GM12874 (cell line): Measurements from ENCODE around the gene RNF114.

Source experiments
- CTCF ChIP-seq: IDR thresholded peaks from 2 replicates; pipeline ENCODE4 v1.5.1; 2011; ENCODE audit warnings: low read depth, mild to moderate bottlenecking, control low read depth, low read length, moderate library complexity; ENCODE audit not compliant: insufficient read depth

Gene RNF114

GRCh38 chr20:49985617-49986016 lies 49.4 kb downstream of the RNF114 start:
- no peak for TF ChIP-seq CTCF

GRCh38 chr20:49986049-49986448 lies 49.9 kb downstream of the RNF114 start:
- TF ChIP-seq CTCF = no peak

GRCh38 chr20:49987015-49987867 lies 51.0 kb downstream of the RNF114 start:
- no peak for TF ChIP-seq CTCF

- no peak for TF ChIP-seq CTCF
Observed at GRCh38 chr20:49987868-49988690, 51.9 kb downstream of the RNF114 start.

GRCh38 chr20:49989234-49990065 lies 53.3 kb downstream of the RNF114 start:
- TF ChIP-seq CTCF = no peak

GRCh38 chr20:49990271-49990720 lies 54.1 kb downstream of the RNF114 start:
- TF ChIP-seq CTCF = no peak

- no peak for TF ChIP-seq CTCF
Observed at GRCh38 chr20:49993301-49993751, 57.1 kb downstream of the RNF114 start.
